BLaER1 treated with 17β-estradiol and CSF1 and Interleukin-3, amounts not matched to agents 10 nM and 100 nM (cell line): ENCODE measurements around the gene ZMYND15.
A peak's percentile ranks its signal among the peaks of the same experiment; 100 is the strongest.
"Not testable (repeated sequence)": the region's sequence is repeated elsewhere in the genome, so short reads cannot be mapped to it uniquely, and the experiment has no call there.

ENCODE experiments used
- H3K27ac ChIP-seq, 11 experiments: shearing (Covaris generic); formaldehyde crosslinking; 2 replicates each; pipeline ENCODE4 v1.8.1; 2022
- H3K27me3 ChIP-seq, 11 experiments: shearing (Covaris generic); formaldehyde crosslinking; 2 replicates each; pipeline ENCODE4 v1.8.1; 2022
- H3K36me3 ChIP-seq, 11 experiments: shearing (Covaris generic); formaldehyde crosslinking; 2 replicates each; pipeline ENCODE4 v1.8.1; 2022
- H3K4me1 ChIP-seq, 10 experiments: shearing (Covaris generic); formaldehyde crosslinking; 2 replicates each; pipeline ENCODE4 v1.8.1; 2022
- H3K4me2 ChIP-seq, 11 experiments: shearing (Covaris generic); formaldehyde crosslinking; 2 replicates each; pipeline ENCODE4 v1.8.1; 2022
- H3K4me3 ChIP-seq, 10 experiments: shearing (Covaris generic); formaldehyde crosslinking; 2 replicates each; pipeline ENCODE4 v1.8.1; 2022
- H3K9ac ChIP-seq, 11 experiments: shearing (Covaris generic); formaldehyde crosslinking; 2 replicates each; pipeline ENCODE4 v1.8.1; 2022
- H3K9me3 ChIP-seq, 11 experiments: shearing (Covaris generic); formaldehyde crosslinking; replicated peaks in 1 of 11; 2 replicates each; pipeline ENCODE4 v1.8.1; 2022
- H4K20me1 ChIP-seq, 11 experiments: shearing (Covaris generic); formaldehyde crosslinking; 2 replicates each; pipeline ENCODE4 v1.8.1; 2022
- Cebpa-rat ChIP-seq, 11 experiments: shearing (Covaris generic); IDR thresholded peaks; 2 replicates each; pipeline ENCODE4 v1.8.1; 2022

The ZMYND15 gene

GRCh38 chr17:4701116-4701515 lies 38.5 kb upstream of the ZMYND15 start:
- peaks cover 27 to 54% (median 41%) of the 10 kb centered on the region in 10 experiments for H3K4me1 ChIP-seq
- H3K27me3 ChIP-seq: no peaks in the 10 kb centered on the region
- no peak for TF ChIP-seq Cebpa-rat (IDR thresholded peaks at IDR 0.05)
- 0 out of 22 replicates have a peak overlapping the region, but pooled peaks of 2 of the 11 experiments have one; percentile 84 for H3K4me2 ChIP-seq
- no peak overlapping the region for H3K27ac ChIP-seq
- no peak overlapping the region for H3K4me3 ChIP-seq
- H3K36me3 ChIP-seq: peaks cover 0 to 52% (median 36%) of the 10 kb centered on the region in 11 experiments; a peak in 21 of 22 replicates
- peaks cover 0 to 72% (median 46%) of the 10 kb centered on the region in 11 experiments; a peak in 17 of 22 replicates for H4K20me1 ChIP-seq
- H3K9ac ChIP-seq: peak overlapping the region in 2 of 11 experiments; percentile 18 to 31; a peak in 2 of 22 replicates
- H3K9me3 ChIP-seq: no peaks in the 10 kb centered on the region

DNA sequence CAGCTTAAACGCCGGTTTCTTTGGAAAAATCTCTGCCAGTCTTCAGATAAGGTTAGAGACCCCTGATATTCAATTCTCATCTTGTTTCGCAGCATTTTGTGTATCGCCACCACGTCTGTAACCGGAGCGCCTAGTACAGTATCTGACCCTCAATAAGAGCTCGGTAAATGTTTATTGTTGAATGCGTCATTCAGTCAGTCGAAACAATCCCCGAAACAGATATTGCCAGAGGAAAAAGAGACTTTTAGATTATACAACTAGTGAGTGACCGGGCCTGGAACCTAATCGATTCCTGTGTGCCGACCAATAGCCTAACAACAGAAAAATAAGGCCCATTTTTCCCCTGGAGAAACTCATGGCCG lies 36.3 kb upstream of the ZMYND15 start:
- no peaks in the 10 kb centered on the region for H3K27me3 ChIP-seq
- peak overlapping the region; percentile 77 to 100 (median 90) for H3K4me3 ChIP-seq
- peaks cover 0 to 2% (median 0%) of the 10 kb centered on the region in 11 experiments; a peak in 4 of 22 replicates for H3K9me3 ChIP-seq
- peaks cover 27 to 54% (median 42%) of the 10 kb centered on the region in 10 experiments for H3K4me1 ChIP-seq
- H3K9ac ChIP-seq: peak overlapping the region; percentile 81 to 95 (median 90)
- no peak for TF ChIP-seq Cebpa-rat (IDR thresholded peaks at IDR 0.05)
- peak overlapping the region; percentile 64 to 92 (median 89); a peak in 21 of 22 replicates for H3K27ac ChIP-seq
- H3K4me2 ChIP-seq: peak overlapping the region; percentile 79 to 97 (median 92)
- peaks cover 0 to 30% (median 17%) of the 10 kb centered on the region in 11 experiments; a peak in 14 of 22 replicates for H3K36me3 ChIP-seq
- H4K20me1 ChIP-seq: peaks cover 0 to 50% (median 24%) of the 10 kb centered on the region in 11 experiments; a peak in 13 of 22 replicates

- peaks cover 0 to 37% (median 12%) of the 10 kb centered on the region in 11 experiments; a peak in 12 of 22 replicates for H4K20me1 ChIP-seq
- peak overlapping the region; percentile 77 to 100 (median 90) for H3K4me3 ChIP-seq
- not testable (repeated sequence) for H3K27me3 ChIP-seq, H3K9me3 ChIP-seq
- H3K4me2 ChIP-seq: peak overlapping the region; percentile 73 to 97 (median 90)
- H3K9ac ChIP-seq: peak overlapping the region; percentile 81 to 95 (median 90)
- H3K36me3 ChIP-seq: peaks cover 0 to 24% (median 14%) of the 10 kb centered on the region in 11 experiments; a peak in 9 of 22 replicates
- peak overlapping the region; percentile 64 to 92 (median 89); a peak in 21 of 22 replicates for H3K27ac ChIP-seq
- H3K4me1 ChIP-seq: peaks cover 31 to 58% (median 47%) of the 10 kb centered on the region in 10 experiments
Observed at GRCh38 chr17:4704574-4704907, 35.1 kb upstream of the ZMYND15 start.

DNA sequence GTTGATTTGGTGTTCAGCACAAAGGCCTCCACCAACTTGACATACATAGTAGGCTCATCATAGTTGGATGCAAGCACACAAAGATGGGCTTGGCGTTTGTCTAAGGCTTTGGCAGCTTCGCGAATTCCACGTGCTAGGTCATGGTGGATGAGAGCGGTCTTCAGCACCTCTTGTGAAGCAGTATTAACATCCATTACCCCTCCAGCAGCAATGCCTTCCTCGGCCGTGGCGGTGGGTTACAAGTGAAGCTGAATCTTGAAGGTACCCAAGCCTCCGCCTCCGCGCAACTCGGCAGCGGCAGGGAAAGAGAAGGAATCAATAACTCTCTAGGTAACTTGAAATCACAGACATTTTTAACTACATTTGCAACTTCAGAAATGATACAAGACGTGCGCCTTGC lies 34.6 kb upstream of the ZMYND15 start:
- Histone ChIP-seq H3K4me2 (peak overlapping the region; percentile 73 to 97 (median 90)), H3K27me3 (no peaks in the 10 kb centered on the region), H3K36me3 (peaks cover 0 to 20% (median 12%) of the 10 kb centered on the region in 11 experiments; a peak in 9 of 22 replicates), H3K9ac (peak overlapping the region in 8 of 11 experiments; percentile 83 to 95 (median 92); a peak in 11 of 22 replicates), H4K20me1 (peaks cover 0 to 33% (median 7%) of the 10 kb centered on the region in 11 experiments; a peak in 10 of 22 replicates), H3K4me1 (peaks cover 34 to 58% (median 48%) of the 10 kb centered on the region in 10 experiments), H3K4me3 (peak overlapping the region in 8 of 10 experiments; percentile 82 to 100 (median 90); a peak in 15 of 20 replicates), H3K27ac (peak overlapping the region in 7 of 11 experiments; percentile 85 to 92 (median 90); a peak in 12 of 22 replicates), H3K9me3 (peaks cover 0 to 5% (median 0%) of the 10 kb centered on the region in 11 experiments; a peak in 4 of 22 replicates)
- TF ChIP-seq Cebpa-rat (IDR thresholded peaks at IDR 0.05): no peak

GRCh38 chr17:4706121-4706520 lies 33.5 kb upstream of the ZMYND15 start:
- Histone ChIP-seq H3K9ac (no peak overlapping the region), H3K9me3 (peaks cover 0 to 5% (median 0%) of the 10 kb centered on the region in 11 experiments; a peak in 4 of 22 replicates), H3K36me3 (peaks cover 0 to 11% (median 4%) of the 10 kb centered on the region in 11 experiments; a peak in 3 of 22 replicates), H3K27me3 (no peaks in the 10 kb centered on the region), H3K27ac (no peak overlapping the region; a peak in 1 of 22 replicates), H3K4me3 (no peak overlapping the region), H3K4me1 (peaks cover 36 to 58% (median 48%) of the 10 kb centered on the region in 10 experiments), H4K20me1 (peaks cover 0 to 25% (median 0%) of the 10 kb centered on the region in 11 experiments; a peak in 6 of 22 replicates), H3K4me2 (peak overlapping the region in 6 of 11 experiments; percentile 23 to 96 (median 69); a peak in 10 of 22 replicates)
- no peak for TF ChIP-seq Cebpa-rat (IDR thresholded peaks at IDR 0.05)

DNA sequence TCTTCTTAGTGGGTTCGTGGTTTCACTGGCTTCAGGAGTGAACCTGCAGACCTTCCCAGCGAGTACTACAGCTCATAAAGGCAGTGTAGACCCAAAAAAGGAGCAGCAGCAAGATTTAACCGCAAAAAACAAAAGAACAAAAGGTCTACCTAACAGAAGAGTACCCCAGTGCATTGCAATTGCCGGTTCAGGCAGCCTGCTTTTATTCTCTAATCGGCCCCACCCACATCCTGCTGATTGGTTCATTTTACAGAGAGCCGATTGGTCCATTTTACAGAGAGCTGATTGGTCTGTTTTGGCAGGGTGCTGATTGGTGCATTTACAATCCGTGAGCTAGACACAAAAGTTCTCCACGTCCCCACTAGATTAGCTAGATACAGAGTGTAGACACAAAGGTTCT lies 31.2 kb upstream of the ZMYND15 start:
- Histone ChIP-seq H3K4me1 (peaks cover 39 to 58% (median 47%) of the 10 kb centered on the region in 10 experiments), H3K9me3 (peaks cover 0 to 5% (median 0%) of the 10 kb centered on the region in 11 experiments; a peak in 4 of 22 replicates), H3K4me3 (no peak overlapping the region), H3K27ac (no peak overlapping the region), H3K27me3 (no peaks in the 10 kb centered on the region), H3K9ac (no peak overlapping the region), H3K36me3 (peaks cover 0 to 16% (median 11%) of the 10 kb centered on the region in 11 experiments; a peak in 15 of 22 replicates), H4K20me1 (peaks cover 0 to 17% (median 8%) of the 10 kb centered on the region in 11 experiments; a peak in 6 of 22 replicates), H3K4me2 (no peak overlapping the region)
- TF ChIP-seq Cebpa-rat (IDR thresholded peaks at IDR 0.05): no peak

GRCh38 chr17:4709794-4710692 lies 29.6 kb upstream of the ZMYND15 start, which contains the start of gene ARRB2:
Gene ARRB2, plus strand, starts transcription at chr17:4710632. Its CDS starts 90 bp downstream, at chr17:4710722.
- Histone ChIP-seq H3K9me3 (peaks cover 0 to 5% (median 0%) of the 10 kb centered on the region in 11 experiments; a peak in 4 of 22 replicates), H3K4me1 (peaks cover 47 to 66% (median 55%) of the 10 kb centered on the region in 10 experiments), H3K36me3 (peaks cover 0 to 26% (median 17%) of the 10 kb centered on the region in 11 experiments; a peak in 17 of 22 replicates), H3K4me2 (peak within 1 kb of the TSS; percentile 94 to 100 (median 99)), H4K20me1 (peaks cover 0 to 33% (median 10%) of the 10 kb centered on the region in 11 experiments; a peak in 11 of 22 replicates), H3K27me3 (no peaks in the 10 kb centered on the region), H3K9ac (peak within 1 kb of the TSS; percentile 90 to 99 (median 97)), H3K4me3 (peak within 1 kb of the TSS; percentile 71 to 100 (median 94)), H3K27ac (peak within 1 kb of the TSS; percentile 87 to 99 (median 97))
- no peak for TF ChIP-seq Cebpa-rat (IDR thresholded peaks at IDR 0.05)
